ENCODE data around the gene PMAIP1. TPM values are rescaled to one million over a fixed set of nuclear protein-coding genes. Genes with fewer than 3 reads are reported as not detected.

PMAIP1 gene
- polyA plus RNA-seq, 1 experiment: 6.8 TPM

DNA sequence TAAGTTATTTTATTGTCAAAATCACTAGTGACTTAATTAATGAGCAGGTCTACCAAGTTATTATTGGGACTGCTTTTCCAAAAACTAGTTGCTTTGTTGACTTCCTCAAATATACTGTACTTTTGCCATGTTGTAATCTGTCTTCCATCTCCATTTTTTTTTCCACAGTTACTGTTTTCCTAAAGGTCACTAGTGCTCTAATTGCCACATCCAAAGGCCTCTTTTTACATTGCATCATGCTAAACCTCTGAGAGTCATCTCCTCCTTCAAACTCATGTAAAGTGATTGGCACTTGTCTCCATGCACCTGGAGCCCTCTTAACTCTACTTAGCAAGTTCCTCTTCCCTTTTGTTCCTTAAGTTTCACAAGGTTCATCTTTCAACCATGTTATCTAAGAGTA, 11.8 kb downstream of the PMAIP1 start:
- TF ChIP-seq, protein P1, sequence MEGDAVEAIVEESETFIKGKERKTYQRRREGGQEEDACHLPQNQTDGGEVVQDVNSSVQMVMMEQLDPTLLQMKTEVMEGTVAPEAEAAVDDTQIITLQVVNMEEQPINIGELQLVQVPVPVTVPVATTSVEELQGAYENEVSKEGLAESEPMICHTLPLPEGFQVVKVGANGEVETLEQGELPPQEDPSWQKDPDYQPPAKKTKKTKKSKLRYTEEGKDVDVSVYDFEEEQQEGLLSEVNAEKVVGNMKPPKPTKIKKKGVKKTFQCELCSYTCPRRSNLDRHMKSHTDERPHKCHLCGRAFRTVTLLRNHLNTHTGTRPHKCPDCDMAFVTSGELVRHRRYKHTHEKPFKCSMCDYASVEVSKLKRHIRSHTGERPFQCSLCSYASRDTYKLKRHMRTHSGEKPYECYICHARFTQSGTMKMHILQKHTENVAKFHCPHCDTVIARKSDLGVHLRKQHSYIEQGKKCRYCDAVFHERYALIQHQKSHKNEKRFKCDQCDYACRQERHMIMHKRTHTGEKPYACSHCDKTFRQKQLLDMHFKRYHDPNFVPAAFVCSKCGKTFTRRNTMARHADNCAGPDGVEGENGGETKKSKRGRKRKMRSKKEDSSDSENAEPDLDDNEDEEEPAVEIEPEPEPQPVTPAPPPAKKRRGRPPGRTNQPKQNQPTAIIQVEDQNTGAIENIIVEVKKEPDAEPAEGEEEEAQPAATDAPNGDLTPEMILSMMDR (IDR thresholded peaks at IDR 0.05; ENCODE audit: insufficient read depth, low read depth, low read length): no peak
- POLR2A ChIA-PET: no interaction called here

DNA sequence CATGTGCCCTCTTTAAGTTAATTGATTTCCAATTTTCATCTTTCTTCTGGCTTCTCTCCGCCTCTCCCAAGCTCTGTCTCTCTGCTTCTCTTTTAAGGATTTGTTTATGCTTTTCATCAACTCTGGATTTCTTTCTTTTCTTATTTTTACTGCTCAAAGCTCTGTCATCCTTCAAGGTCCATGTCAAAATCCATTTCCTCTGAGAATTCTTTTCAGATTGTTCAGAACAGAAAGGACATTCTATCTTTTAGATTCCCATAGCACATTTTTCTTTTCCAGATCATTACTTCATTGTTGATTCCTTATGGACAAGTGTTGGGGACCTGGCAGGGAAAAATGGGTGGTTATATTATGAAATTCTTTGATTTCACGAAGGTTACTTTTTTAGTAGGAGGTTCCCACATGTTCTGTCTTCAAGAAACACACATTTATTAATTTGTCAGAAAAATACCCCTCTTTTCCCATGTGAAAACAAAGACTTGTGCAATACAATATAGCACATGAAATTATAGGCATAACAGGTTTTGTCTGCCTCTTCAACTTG, 12.3 kb downstream of the PMAIP1 start:
- DNase-seq (ENCODE audit: low read depth): no peak
- Histone ChIP-seq H3K4me3 (ENCODE audit: low read depth, low read length) (no peak overlapping the region), H3K36me3 (ENCODE audit: control insufficient read depth, insufficient read depth, low read length) (no peaks in the 10 kb centered on the region), H3K27me3 (ENCODE audit: control insufficient read depth, insufficient read depth, low read length) (no peaks in the 10 kb centered on the region)
- TF ChIP-seq, protein P1 (IDR thresholded peaks at IDR 0.05; ENCODE audit: insufficient read depth, low read depth, low read length): no peak
- POLR2A ChIA-PET: no interaction called here
- CTCF ChIA-PET: no interaction called here

More for the DNA sequence above, 11.8 kb downstream of the PMAIP1 start:
- Histone ChIP-seq H3K27me3 (ENCODE audit: control insufficient read depth, insufficient read depth, low read length) (no peaks in the 10 kb centered on the region), H3K4me3 (ENCODE audit: low read depth, low read length) (no peak overlapping the region), H3K36me3 (ENCODE audit: control insufficient read depth, insufficient read depth, low read length) (no peaks in the 10 kb centered on the region)
- no peak for DNase-seq (ENCODE audit: low read depth)
- CTCF ChIA-PET: no interaction called here

DNA sequence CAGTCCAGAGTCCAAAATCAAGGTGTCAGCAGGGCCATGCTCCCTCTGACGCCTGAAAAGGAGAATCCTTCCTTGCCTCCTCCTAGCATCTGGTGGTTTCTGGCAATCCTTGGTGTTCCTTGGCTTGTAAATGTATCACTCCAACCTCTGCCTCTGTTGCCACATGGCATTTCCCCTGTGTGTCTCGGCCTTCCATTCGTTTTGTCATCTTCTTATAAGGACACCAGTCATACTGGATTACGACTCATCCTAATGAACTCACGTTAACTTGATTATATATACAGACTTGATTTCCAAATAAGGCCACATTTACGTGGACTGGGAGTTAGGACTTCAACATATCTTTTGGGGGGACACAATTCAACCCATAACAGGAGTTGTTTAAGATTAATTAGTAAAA, 15.8 kb downstream of the PMAIP1 start:
- no peak overlapping the region for H3K4me3 ChIP-seq (ENCODE audit: low read depth, low read length)
- TF ChIP-seq, protein P1 (IDR thresholded peaks at IDR 0.05; ENCODE audit: insufficient read depth, low read depth, low read length): no peak
- no peaks in the 10 kb centered on the region for H3K36me3 ChIP-seq (ENCODE audit: control insufficient read depth, insufficient read depth, low read length)
- ChIA-PET CTCF (no interaction called here), POLR2A (no interaction called here)
- no peaks in the 10 kb centered on the region for H3K27me3 ChIP-seq (ENCODE audit: control insufficient read depth, insufficient read depth, low read length)
- no peak for DNase-seq (ENCODE audit: low read depth)

DNA sequence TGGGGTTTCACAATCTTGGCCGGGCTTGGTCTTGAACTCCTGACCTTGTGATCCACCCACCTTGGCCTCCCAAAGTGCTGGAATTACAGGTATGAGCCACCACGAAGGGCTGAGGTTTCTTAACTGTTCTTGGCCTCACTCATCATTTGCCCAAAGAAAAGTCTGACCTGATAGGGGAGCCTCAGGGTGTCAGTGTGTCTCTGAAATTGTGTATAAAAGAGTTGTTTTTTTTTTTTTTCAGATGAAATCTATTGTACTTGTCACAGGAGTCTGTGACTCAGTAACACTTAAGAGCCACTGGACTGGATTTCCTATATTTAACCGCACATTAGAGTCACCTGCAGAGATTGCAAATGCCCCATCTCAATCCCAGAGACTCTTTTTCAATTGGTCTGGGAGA, 16.9 kb downstream of the PMAIP1 start:
- TF ChIP-seq, protein P1 (IDR thresholded peaks at IDR 0.05; ENCODE audit: insufficient read depth, low read depth, low read length): no peak
- no peaks in the 10 kb centered on the region for H3K36me3 ChIP-seq (ENCODE audit: control insufficient read depth, insufficient read depth, low read length)
- no peaks in the 10 kb centered on the region for H3K27me3 ChIP-seq (ENCODE audit: control insufficient read depth, insufficient read depth, low read length)
- no peak overlapping the region for H3K4me3 ChIP-seq (ENCODE audit: low read depth, low read length)
- POLR2A ChIA-PET: no interaction called here
- DNase-seq (ENCODE audit: low read depth): no peak
- CTCF ChIA-PET: interaction anchor here (0.6 kb wide), 1 partner anchor 749 kb away, joined by 3 read pairs; no protein-coding TSS in a partner anchor

DNA sequence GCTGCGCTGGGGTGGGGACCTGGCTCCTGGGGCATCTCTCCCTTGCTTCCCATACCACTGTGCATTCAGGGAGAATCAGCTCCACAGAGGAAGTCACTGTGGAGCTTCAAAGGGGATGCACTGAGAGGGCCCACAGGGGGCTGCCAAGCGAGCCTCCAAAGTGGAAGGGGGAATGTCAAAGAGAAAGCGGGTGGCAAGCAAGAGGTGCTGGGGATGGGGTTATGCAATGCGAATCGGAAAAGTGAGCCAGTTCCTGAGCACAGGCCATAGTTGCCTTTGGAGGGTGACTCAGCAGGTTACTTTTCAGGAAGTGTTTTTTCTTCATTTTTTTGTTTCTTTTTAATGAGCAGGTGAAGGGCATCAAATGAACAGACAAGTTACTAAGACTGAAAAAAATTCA, 17.6 kb downstream of the PMAIP1 start:
- POLR2A ChIA-PET: no interaction called here
- no peak overlapping the region for H3K4me3 ChIP-seq (ENCODE audit: low read depth, low read length)
- CTCF ChIA-PET: no interaction called here
- TF ChIP-seq, protein P1 (IDR thresholded peaks at IDR 0.05; ENCODE audit: insufficient read depth, low read depth, low read length): no peak
- no peak for DNase-seq (ENCODE audit: low read depth)
- H3K27me3 ChIP-seq (ENCODE audit: control insufficient read depth, insufficient read depth, low read length): no peaks in the 10 kb centered on the region
- no peaks in the 10 kb centered on the region for H3K36me3 ChIP-seq (ENCODE audit: control insufficient read depth, insufficient read depth, low read length)
